HEK293T (cell line): ENCODE results near the gene MTG2.

Experiments
- CTCF ChIA-PET: fragments of 350-600 bp; formaldehyde crosslinking; extraction: SDS; loops from one replicate; lab custom pipeline; 2021; ENCODE audit warnings: antibody characterized with exemption, inconsistent platforms; lab: Yijun Ruan, JAX
- POLR2A ChIA-PET: fragments of 350-600 bp; formaldehyde crosslinking; extraction: SDS; loops from one replicate; lab custom pipeline; 2020; ENCODE audit warnings: antibody characterized with exemption, inconsistent platforms; lab: Yijun Ruan, JAX
- DNase-seq: peaks from one replicate; pipeline ENCODE4 v3.0.0; 2012; ENCODE audit warnings: mixed read lengths; ENCODE audit errors: extremely low spot score
- ARNT ChIP-seq: fragments of 450-650 bp; IDR thresholded peaks from 2 replicates; pipeline ENCODE4 v1.6.1; 2017; ENCODE audit warnings: mild to moderate bottlenecking
- BHLHE40 ChIP-seq: fragments of 450-650 bp; IDR thresholded peaks from 2 replicates; pipeline ENCODE4 v1.6.1; 2016; ENCODE audit warnings: mild to moderate bottlenecking, moderate library complexity, borderline replicate concordance
- CTBP1 ChIP-seq: fragments of 450-650 bp; IDR thresholded peaks from 2 replicates; pipeline ENCODE4 v1.6.1; 2016; ENCODE audit warnings: borderline replicate concordance
- ELF4 ChIP-seq: fragments of 450-650 bp; IDR thresholded peaks from 2 replicates; pipeline ENCODE4 v1.6.1; 2017; ENCODE audit warnings: antibody characterized with exemption
- FOXA1 ChIP-seq: fragments of 450-650 bp; IDR thresholded peaks from 2 replicates; pipeline ENCODE4 v1.6.1; 2016; ENCODE audit warnings: mild to moderate bottlenecking
- FOXK2 ChIP-seq: fragments of 450-650 bp; IDR thresholded peaks from 2 replicates; pipeline ENCODE4 v1.6.1; 2016; ENCODE audit warnings: mild to moderate bottlenecking
- FOXM1 ChIP-seq: fragments of 450-650 bp; IDR thresholded peaks from 2 replicates; pipeline ENCODE4 v1.6.1; 2017; ENCODE audit warnings: mild to moderate bottlenecking, borderline replicate concordance
- HDGF ChIP-seq: fragments of 450-650 bp; IDR thresholded peaks from 2 replicates; pipeline ENCODE4 v1.6.1; 2017; ENCODE audit warnings: antibody characterized with exemption, borderline replicate concordance
- L3MBTL2 ChIP-seq: fragments of 450-650 bp; conservative IDR thresholded peaks from 2 replicates; pipeline ENCODE4 v1.6.1; 2016; ENCODE audit warnings: mild to moderate bottlenecking
- LEF1 ChIP-seq: fragments of 450-650 bp; IDR thresholded peaks from 2 replicates; pipeline ENCODE4 v1.6.1; 2017; ENCODE audit warnings: mild to moderate bottlenecking, borderline replicate concordance
- NFRKB ChIP-seq: fragments of 450-650 bp; IDR thresholded peaks from 2 replicates; pipeline ENCODE4 v1.6.1; 2016; ENCODE audit warnings: mild to moderate bottlenecking, moderate library complexity
- PKNOX1 ChIP-seq: fragments of 450-650 bp; IDR thresholded peaks from 2 replicates; pipeline ENCODE4 v1.6.1; 2016
- SP1 ChIP-seq: fragments of 450-650 bp; IDR thresholded peaks from 2 replicates; pipeline ENCODE4 v1.6.1; 2017
- SUZ12 ChIP-seq: fragments of 450-650 bp; IDR thresholded peaks from 2 replicates; pipeline ENCODE4 v1.6.1; 2016; ENCODE audit warnings: mild to moderate bottlenecking
- TARDBP ChIP-seq: fragments of 450-650 bp; IDR thresholded peaks from 2 replicates; pipeline ENCODE4 v1.6.1; 2016
- ZNF384 ChIP-seq: fragments of 450-650 bp; IDR thresholded peaks from 2 replicates; pipeline ENCODE4 v1.6.1; 2016

Gene MTG2

GRCh38 chr20:62216636-62217566, 34.1 kb downstream of the MTG2 start:
- CTCF ChIA-PET: no interaction called here
- POLR2A ChIA-PET: interaction anchor here (0.7 to 1.3 kb wide), 2 partner anchors 151 to 170 kb away, joined by 3 read pairs; partner anchors contain the start of gene RPS21
- no peak for DNase-seq
- TF ChIP-seq FOXM1: no peak
- no peak for TF ChIP-seq FOXK2
- no peak for TF ChIP-seq NFRKB
- TF ChIP-seq LEF1: no peak
- no peak for TF ChIP-seq BHLHE40
- no peak for TF ChIP-seq HDGF
- TF ChIP-seq ELF4: no peak
- no peak for TF ChIP-seq FOXA1
- TF ChIP-seq PKNOX1: no peak
- no peak for TF ChIP-seq SP1
- no peak for TF ChIP-seq SUZ12
- TF ChIP-seq CTBP1: no peak
- TF ChIP-seq ZNF384: no peak

GRCh38 chr20:62217913-62218773, 35.3 kb downstream of the MTG2 start:
- ChIA-PET CTCF (no interaction called here), POLR2A (no interaction called here)
- TF ChIP-seq SUZ12 (no peak), PKNOX1 (no peak), FOXM1 (no peak), BHLHE40 (no peak), SP1 (no peak), FOXK2 (no peak), NFRKB (no peak), HDGF (no peak), CTBP1 (no peak)
- DNase-seq: no peak

GRCh38 chr20:62219101-62219991, 36.5 kb downstream of the MTG2 start:
- ChIA-PET CTCF (no interaction called here), POLR2A (no interaction called here)
- TF ChIP-seq BHLHE40 (no peak), LEF1 (no peak), TARDBP (no peak), PKNOX1 (no peak), FOXK2 (no peak), L3MBTL2 (no peak), FOXA1 (no peak), ARNT (no peak), SP1 (no peak), CTBP1 (no peak), SUZ12 (no peak), ZNF384 (no peak), HDGF (no peak)
- no peak for DNase-seq

- POLR2A ChIA-PET: no interaction called here
- CTCF ChIA-PET: no interaction called here
- peak; percentile 88 for DNase-seq
- TF ChIP-seq ELF4: no peak
- no peak for TF ChIP-seq BHLHE40
- no peak for TF ChIP-seq NFRKB
- TF ChIP-seq CTBP1: no peak
- no peak for TF ChIP-seq L3MBTL2
- TF ChIP-seq ZNF384: no peak
- TF ChIP-seq ARNT: no peak
- no peak for TF ChIP-seq SUZ12
These were observed 37.3 kb downstream of the MTG2 start, which contains the start of gene HRH3 for GRCh38 chr20:62219992-62220665. Gene HRH3, minus strand, starts transcription at chr20:62220278. Its CDS starts 308 bp downstream, at chr20:62219970.
